Sigmoid colon (tissue), 7 donors: ENCODE results near the gene SOX4. TPM values are rescaled to one million over a fixed set of nuclear protein-coding genes. Genes with fewer than 3 reads are reported as not detected.

Source experiments
- DNase-seq: peaks from one replicate; pipeline ENCODE4 v3.0.0-alpha.2; 2019
- H3K27ac ChIP-seq, 4 donors: fragments of 200-600 bp; sonication (generic); one replicate each; pipeline ENCODE4 v1.5.1; 2016 to 2019; ENCODE audit warnings: mild to moderate bottlenecking in 1 of 4
- H3K27me3 ChIP-seq, 3 donors: fragments of 200-600 bp; sonication (generic); one replicate each; pipeline ENCODE4 v1.5.1; 2019; ENCODE audit warnings: mild to moderate bottlenecking in 1 of 3
- H3K36me3 ChIP-seq, 4 donors: fragments of 200-600 bp; sonication (generic); one replicate each; pipeline ENCODE4 v1.5.1; 2016 to 2019
- H3K4me1 ChIP-seq, 4 donors: fragments of 200-600 bp; sonication (generic); one replicate each; pipeline ENCODE4 v1.5.1; 2017 to 2019
- H3K4me3 ChIP-seq, 4 donors: fragments of 200-600 bp; sonication (generic); one replicate each; pipeline ENCODE4 v1.5.1; 2017 to 2019; ENCODE audit warnings: mild to moderate bottlenecking in 2 of 4, moderate library complexity in 1 of 4
- H3K9me3 ChIP-seq, 4 donors: fragments of 200-600 bp in 3 of 4; sonication (generic) in 3 of 4; one replicate each; pipeline versions ENCODE4 v1.5.1 to v1.6.1; 2013 to 2019
- EP300 ChIP-seq, 4 donors: sonication (generic); formaldehyde crosslinking; IDR thresholded peaks; one replicate each; pipeline ENCODE4 v1.6.1; 2017; ENCODE audit warnings: antibody characterized with exemption in 4 of 4
- POLR2A ChIP-seq, 2 donors: fragments of 450-650 bp; IDR thresholded peaks; one replicate each; pipeline ENCODE4 v1.6.1; 2016; ENCODE audit warnings: antibody characterized with exemption in 2 of 2, mild to moderate bottlenecking in 2 of 2, moderate library complexity in 2 of 2
- POLR2AphosphoS5 ChIP-seq, 4 donors: sonication (generic); formaldehyde crosslinking; IDR thresholded peaks; one replicate each; pipeline ENCODE4 v1.6.1; 2017; ENCODE audit warnings: antibody characterized with exemption in 4 of 4
- WGBS, 2 donors: extraction: QIAGEN DNeasy Blood & Tissue Kit; methylation state at CpG; one replicate each; pipeline ENCODE4 v1.1.7; 2013; 5-methylcytosine and 5-hydroxymethylcytosine counted together
- intact Hi-C: fragments of 100-400 bp; cut with DNase I; formaldehyde crosslinking; loops from one replicate; pipeline ENCODE4 v1.15.1; 2023
- polyA plus RNA-seq, 3 donors: library from polyadenylated mRNA; stranded (reverse); fragments of 200-250 nt; gene quantifications; one replicate each; pipeline ENCODE4 v1.2.3, GENCODE V29; 2013
- total RNA-seq, 4 donors: library from RNA; depleted of rRNA; stranded (reverse); fragments of >200 nt; gene quantifications; one replicate each; pipeline ENCODE4 v1.1.0, GENCODE V29; 2016
- TF ChIP-seq, protein P1 (sequence below), 4 experiments: fragments of 450-650 bp in 3 of 4; fragments of 200-600 bp in 1 of 4; IDR thresholded peaks; one replicate each; pipeline ENCODE4 v1.5.1; 2016 to 2019; ENCODE audit warnings: antibody characterized with exemption in 4 of 4, mild to moderate bottlenecking in 3 of 4, moderate library complexity in 2 of 4
- donor health status: healthy with polysubstance abuse.
- donor health status: Bipolar disorder and iron deficiency.
- donor health status: healthy.

SOX4 gene
- total and polyA plus RNA-seq, 7 donors, result 3.9 to 12.4 (median 6.2) TPM

DNA sequence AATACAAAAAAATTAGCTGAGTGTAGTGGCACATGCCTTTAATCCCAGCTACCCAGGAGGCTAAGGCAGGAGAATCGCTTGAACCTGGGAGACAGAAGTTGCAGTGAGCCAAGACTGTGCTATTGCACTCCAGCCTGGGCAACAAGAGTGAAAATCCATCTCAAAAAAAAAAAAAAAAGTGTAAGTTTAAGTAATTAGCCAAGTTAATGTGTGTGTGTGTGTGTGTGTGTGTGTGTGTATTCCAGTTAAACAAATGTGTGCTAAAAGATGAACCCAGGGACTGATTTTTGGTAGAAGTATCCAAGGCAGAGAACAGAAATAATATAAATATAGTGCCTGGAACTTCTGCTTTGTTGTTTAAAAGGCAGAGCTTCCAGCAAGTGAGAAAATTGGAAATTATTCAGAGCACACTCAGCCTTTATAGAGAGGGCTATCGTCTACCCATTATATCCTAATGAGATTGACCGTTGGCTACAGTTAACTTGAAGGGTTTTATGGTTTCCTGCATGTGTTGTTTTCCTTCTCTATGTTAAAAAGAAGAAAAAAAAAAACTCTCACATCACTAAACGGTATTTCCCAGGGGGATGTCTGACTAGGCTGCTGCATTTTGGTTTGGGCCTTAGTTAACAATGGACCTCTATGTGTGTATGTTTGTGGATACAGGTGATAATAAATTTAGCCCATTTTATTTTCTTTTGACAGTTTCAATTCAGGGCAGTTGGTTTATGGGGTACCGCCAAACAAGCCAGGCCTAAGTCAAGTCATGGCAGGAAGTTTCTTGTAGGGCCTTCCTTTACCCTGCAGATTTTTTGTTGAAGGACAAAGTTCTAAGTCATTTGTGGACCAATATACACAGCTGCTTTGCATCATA lies 9.8 kb downstream of the SOX4 start:
- Histone ChIP-seq H3K36me3 (no peaks in the 10 kb centered on the region), H3K4me1 (peaks cover 0 to 15% (median 10%) of the 10 kb centered on the region in 4 donors), H3K27me3 (no peaks in the 10 kb centered on the region), H3K27ac (no peak overlapping the region), H3K4me3 (no peak overlapping the region), H3K9me3 (no peaks in the 10 kb centered on the region)
- no peak for DNase-seq
- intact Hi-C loops, result no loop called here
- WGBS, 2 donors, result 35% methylated on average over 5 of the region's 5 CpGs
- TF ChIP-seq POLR2A (IDR thresholded peaks at IDR 0.05) (no peak), EP300 (IDR thresholded peaks at IDR 0.05) (no peak), POLR2AphosphoS5 (IDR thresholded peaks at IDR 0.05) (no peak)
- TF ChIP-seq, protein P1, sequence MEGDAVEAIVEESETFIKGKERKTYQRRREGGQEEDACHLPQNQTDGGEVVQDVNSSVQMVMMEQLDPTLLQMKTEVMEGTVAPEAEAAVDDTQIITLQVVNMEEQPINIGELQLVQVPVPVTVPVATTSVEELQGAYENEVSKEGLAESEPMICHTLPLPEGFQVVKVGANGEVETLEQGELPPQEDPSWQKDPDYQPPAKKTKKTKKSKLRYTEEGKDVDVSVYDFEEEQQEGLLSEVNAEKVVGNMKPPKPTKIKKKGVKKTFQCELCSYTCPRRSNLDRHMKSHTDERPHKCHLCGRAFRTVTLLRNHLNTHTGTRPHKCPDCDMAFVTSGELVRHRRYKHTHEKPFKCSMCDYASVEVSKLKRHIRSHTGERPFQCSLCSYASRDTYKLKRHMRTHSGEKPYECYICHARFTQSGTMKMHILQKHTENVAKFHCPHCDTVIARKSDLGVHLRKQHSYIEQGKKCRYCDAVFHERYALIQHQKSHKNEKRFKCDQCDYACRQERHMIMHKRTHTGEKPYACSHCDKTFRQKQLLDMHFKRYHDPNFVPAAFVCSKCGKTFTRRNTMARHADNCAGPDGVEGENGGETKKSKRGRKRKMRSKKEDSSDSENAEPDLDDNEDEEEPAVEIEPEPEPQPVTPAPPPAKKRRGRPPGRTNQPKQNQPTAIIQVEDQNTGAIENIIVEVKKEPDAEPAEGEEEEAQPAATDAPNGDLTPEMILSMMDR (IDR thresholded peaks at IDR 0.05), result no peak

DNA sequence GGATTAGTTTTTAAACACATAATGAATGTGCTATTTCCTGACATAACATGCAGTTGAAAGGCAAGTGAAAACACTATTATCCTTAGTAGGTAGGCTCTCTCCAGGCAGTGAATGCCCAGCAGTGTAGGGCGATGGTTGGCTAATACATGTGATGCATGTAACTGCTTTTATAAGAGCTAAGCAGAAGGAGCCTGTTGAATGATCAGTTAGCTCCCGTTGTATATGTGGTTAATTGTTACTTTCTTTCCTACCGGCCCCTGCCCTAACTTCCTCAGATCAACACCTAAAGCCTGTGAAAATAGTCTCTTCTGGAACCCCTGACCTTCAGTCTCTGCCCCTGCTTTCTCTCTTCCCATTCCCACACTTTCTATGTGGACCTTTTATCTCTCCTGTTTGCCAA lies 10.5 kb downstream of the SOX4 start:
- intact Hi-C loops, result no loop called here

DNA sequence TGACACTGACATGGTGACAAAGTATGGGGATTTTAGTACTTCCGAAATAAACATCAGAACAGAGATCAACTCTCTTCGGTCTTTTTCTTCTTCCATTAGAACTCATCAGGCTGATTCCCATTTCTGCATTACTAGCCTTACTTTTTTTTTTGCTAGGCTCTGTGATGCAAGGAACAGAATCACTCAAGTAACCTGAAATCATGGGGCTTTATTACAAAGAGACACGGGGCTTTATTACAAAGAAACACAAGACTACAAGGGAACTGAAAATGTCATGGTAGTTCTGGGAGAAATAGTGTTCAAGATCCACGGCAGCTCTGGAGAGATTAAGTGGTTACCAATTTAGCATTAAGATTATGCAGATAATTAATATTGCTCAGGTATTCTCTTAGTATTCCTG lies 11.6 kb downstream of the SOX4 start:
- 84 to 93% methylated on average over 4 of the region's 4 CpGs for WGBS, 2 donors
- TF ChIP-seq POLR2AphosphoS5 (IDR thresholded peaks at IDR 0.05) (no peak), EP300 (IDR thresholded peaks at IDR 0.05) (no peak), POLR2A (IDR thresholded peaks at IDR 0.05) (no peak)
- TF ChIP-seq, protein P1 (IDR thresholded peaks at IDR 0.05), result no peak

More for the DNA sequence above, 10.5 kb downstream of the SOX4 start:
- Histone ChIP-seq H3K36me3 (no peaks in the 10 kb centered on the region), H3K27me3 (no peaks in the 10 kb centered on the region), H3K4me1 (peaks cover 0 to 8% (median 2%) of the 10 kb centered on the region in 4 donors), H3K4me3 (no peak overlapping the region), H3K27ac (no peak overlapping the region), H3K9me3 (no peaks in the 10 kb centered on the region)
- DNase-seq, result no peak
- TF ChIP-seq EP300 (IDR thresholded peaks at IDR 0.05), result no peak
- TF ChIP-seq, protein P1 (IDR thresholded peaks at IDR 0.05), result no peak
- TF ChIP-seq POLR2AphosphoS5 (IDR thresholded peaks at IDR 0.05), result no peak
- no peak for TF ChIP-seq POLR2A (IDR thresholded peaks at IDR 0.05)
- 69 to 79% methylated on average over 3 of the region's 3 CpGs for WGBS, 2 donors

DNA sequence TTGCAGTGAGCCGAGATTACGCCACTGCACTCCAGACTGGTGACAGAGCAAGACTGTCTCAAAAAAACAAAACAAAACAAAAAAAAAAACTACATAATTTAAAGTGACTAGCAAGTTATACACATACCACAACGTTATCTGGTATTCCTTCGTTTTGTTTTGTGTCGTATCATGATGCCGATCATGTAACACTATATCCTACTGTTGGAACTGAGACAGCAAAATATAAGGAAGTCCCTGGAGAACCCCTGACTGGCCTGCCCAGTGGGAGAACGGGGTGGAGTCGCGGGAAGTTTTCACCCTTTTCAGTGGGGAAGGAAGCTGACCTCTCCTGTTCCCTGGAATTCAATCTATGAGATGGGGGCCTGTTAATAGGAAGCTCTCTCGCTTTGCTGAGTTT lies 15.1 kb downstream of the SOX4 start:
- H3K27ac ChIP-seq, result no peak overlapping the region
- H3K4me3 ChIP-seq, result no peak overlapping the region
- no peaks in the 10 kb centered on the region for H3K36me3 ChIP-seq
- H3K27me3 ChIP-seq, result no peaks in the 10 kb centered on the region
- 90 to 92% methylated on average over 10 of the region's 10 CpGs for WGBS, 2 donors
- H3K4me1 ChIP-seq, result peaks cover 0 to 2% (median under 1%) of the 10 kb centered on the region in 4 donors
- H3K9me3 ChIP-seq, result no peaks in the 10 kb centered on the region
- DNase-seq, result no peak
- intact Hi-C loops, result no loop called here
- TF ChIP-seq, protein P1 (IDR thresholded peaks at IDR 0.05), result no peak
- no peak for TF ChIP-seq POLR2A (IDR thresholded peaks at IDR 0.05)
- no peak for TF ChIP-seq EP300 (IDR thresholded peaks at IDR 0.05)

More for the DNA sequence above, 11.6 kb downstream of the SOX4 start:
- intact Hi-C loops, result no loop called here
- Histone ChIP-seq H3K9me3 (no peaks in the 10 kb centered on the region), H3K4me1 (no peaks in the 10 kb centered on the region), H3K36me3 (no peaks in the 10 kb centered on the region), H3K27me3 (no peaks in the 10 kb centered on the region), H3K4me3 (no peak overlapping the region), H3K27ac (no peak overlapping the region)
- DNase-seq, result no peak
